OCI-LY7 (cell line): ENCODE data around the gene SNRPB.

Experiments
- CTCF ChIP-seq: fragments of 200-600 bp; sonication (generic); conservative IDR thresholded peaks from 2 replicates; pipeline ENCODE4 v1.5.1; 2014; ENCODE audit warnings: mild to moderate bottlenecking, antibody characterized with exemption, low read length, moderate library complexity, mixed read lengths
- EZH2phosphoT487 ChIP-seq: fragments of 200-600 bp; sonication (generic); IDR thresholded peaks from 2 replicates; pipeline ENCODE4 v1.6.1; 2018; ENCODE audit warnings: low read depth, borderline replicate concordance, mild to moderate bottlenecking, mixed run types, antibody characterized with exemption, low read length, moderate library complexity, mixed read lengths

GRCh38 chr20:2431185-2431584, 39.4 kb downstream of the SNRPB start:
- TF ChIP-seq CTCF (no peak), EZH2phosphoT487 (no peak)
